Measurements from ENCODE around the gene CCDC137. TPM values are rescaled to one million over a fixed set of nuclear protein-coding genes. Genes with fewer than 3 reads are reported as not detected.

The CCDC137 gene
- total RNA-seq, 1 donor from 2014 or later = 22.4 TPM

DNA sequence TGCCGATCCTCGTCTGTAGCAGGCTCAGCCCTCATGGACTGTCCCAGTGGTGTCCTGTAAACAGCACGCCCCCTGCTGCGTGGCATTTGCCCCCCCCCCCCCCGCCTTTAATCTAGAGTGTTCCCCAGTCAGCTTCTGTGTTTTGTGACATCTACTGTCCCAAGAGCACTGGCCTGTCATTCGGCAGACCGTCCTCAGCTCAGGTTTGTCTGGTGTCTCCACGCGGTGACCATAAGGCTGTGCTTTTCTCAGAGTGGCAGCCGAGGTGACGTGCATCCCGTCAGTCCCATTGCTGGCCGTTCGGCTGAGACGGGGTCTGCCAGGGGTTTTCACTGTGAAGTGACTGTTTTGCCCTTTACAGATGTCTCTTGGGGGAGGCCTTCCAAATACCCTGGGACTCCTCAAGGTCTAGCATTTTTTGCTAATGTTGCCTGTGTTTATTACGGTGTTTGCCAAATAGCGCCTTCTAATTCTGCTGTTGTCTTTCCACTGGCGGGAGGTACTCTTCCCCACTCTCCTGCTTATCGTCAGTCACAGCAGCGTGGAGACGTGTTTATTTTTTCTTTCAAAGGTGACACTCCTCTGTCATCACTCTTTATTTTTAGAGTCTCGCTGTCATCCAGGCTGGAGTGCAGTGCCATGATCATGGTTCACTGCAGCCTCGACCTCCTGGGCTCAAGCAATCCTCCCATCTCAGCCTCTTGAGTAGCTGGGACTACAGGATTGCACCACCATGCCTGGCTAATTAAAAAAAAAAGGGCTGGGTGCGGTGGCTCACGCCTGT is 30.9 kb downstream of the CCDC137 start:
- Histone ChIP-seq H3K79me2 (ENCODE audit: low read depth) (peaks cover 45% of the 10 kb centered on the region), H3K9me3 (ENCODE audit: low read depth) (no peaks in the 10 kb centered on the region), H3K27ac (no peak overlapping the region), H3K4me1 (peaks cover 8% of the 10 kb centered on the region), H2AFZ (replicated peaks) (no peak overlapping the region), H3F3A (ENCODE audit: low read depth) (peaks cover 5% of the 10 kb centered on the region), H3K4me3 (no peak overlapping the region), H3K4me2 (no peak overlapping the region), H3K9ac (no peak overlapping the region), H3K27me3 (no peaks in the 10 kb centered on the region), H3K36me3 (no peaks in the 10 kb centered on the region), H4K20me1 (ENCODE audit: low read depth) (peaks cover 29% of the 10 kb centered on the region)
- Mint-ChIP-seq H3K9me3 (peaks cover 2% of the 10 kb centered on the region), H3K27ac (no peak overlapping the region), H3K4me3 (no peak overlapping the region), H3K36me3 (peaks cover 14% of the 10 kb centered on the region), H3K4me1 (peaks cover 11% of the 10 kb centered on the region), H3K27me3 (ENCODE audit: insufficient read depth, low read depth) (peaks cover 2% of the 10 kb centered on the region)
- no peak for DNase-seq (ENCODE audit: low spot score)
- TF ChIP-seq EZH2 (IDR thresholded peaks at IDR 0.05) = no peak
- no peak for TF ChIP-seq EZH2phosphoT487 (IDR thresholded peaks at IDR 0.05)
- TF ChIP-seq, protein P1, sequence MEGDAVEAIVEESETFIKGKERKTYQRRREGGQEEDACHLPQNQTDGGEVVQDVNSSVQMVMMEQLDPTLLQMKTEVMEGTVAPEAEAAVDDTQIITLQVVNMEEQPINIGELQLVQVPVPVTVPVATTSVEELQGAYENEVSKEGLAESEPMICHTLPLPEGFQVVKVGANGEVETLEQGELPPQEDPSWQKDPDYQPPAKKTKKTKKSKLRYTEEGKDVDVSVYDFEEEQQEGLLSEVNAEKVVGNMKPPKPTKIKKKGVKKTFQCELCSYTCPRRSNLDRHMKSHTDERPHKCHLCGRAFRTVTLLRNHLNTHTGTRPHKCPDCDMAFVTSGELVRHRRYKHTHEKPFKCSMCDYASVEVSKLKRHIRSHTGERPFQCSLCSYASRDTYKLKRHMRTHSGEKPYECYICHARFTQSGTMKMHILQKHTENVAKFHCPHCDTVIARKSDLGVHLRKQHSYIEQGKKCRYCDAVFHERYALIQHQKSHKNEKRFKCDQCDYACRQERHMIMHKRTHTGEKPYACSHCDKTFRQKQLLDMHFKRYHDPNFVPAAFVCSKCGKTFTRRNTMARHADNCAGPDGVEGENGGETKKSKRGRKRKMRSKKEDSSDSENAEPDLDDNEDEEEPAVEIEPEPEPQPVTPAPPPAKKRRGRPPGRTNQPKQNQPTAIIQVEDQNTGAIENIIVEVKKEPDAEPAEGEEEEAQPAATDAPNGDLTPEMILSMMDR (IDR thresholded peaks at IDR 0.05) = no peak

- Mint-ChIP-seq H3K36me3 (peaks cover 18% of the 10 kb centered on the region), H3K9me3 (peaks cover 2% of the 10 kb centered on the region), H3K4me1 (peaks cover 23% of the 10 kb centered on the region), H3K27me3 (ENCODE audit: insufficient read depth, low read depth) (peaks cover 7% of the 10 kb centered on the region), H3K27ac (no peak overlapping the region), H3K4me3 (peak overlapping the region; percentile 7)
- TF ChIP-seq EZH2phosphoT487 (IDR thresholded peaks at IDR 0.05) (no peak), EZH2 (IDR thresholded peaks at IDR 0.05) (no peak)
- TF ChIP-seq, protein P1 (IDR thresholded peaks at IDR 0.05) = no peak
- no peak overlapping the region for H3K4me3 ChIP-seq
- H2AFZ ChIP-seq (replicated peaks) = no peak overlapping the region
- H3K4me2 ChIP-seq = no peak overlapping the region
- H3K79me2 ChIP-seq (ENCODE audit: low read depth) = peaks cover 75% of the 10 kb centered on the region
- H3K27ac ChIP-seq = no peak overlapping the region
- H3K9ac ChIP-seq = no peak overlapping the region
- H3K4me1 ChIP-seq = peaks cover 14% of the 10 kb centered on the region
- no peak for DNase-seq (ENCODE audit: low spot score)
- no peaks in the 10 kb centered on the region for H3K36me3 ChIP-seq
- H4K20me1 ChIP-seq (ENCODE audit: low read depth) = peaks cover 36% of the 10 kb centered on the region
- H3K9me3 ChIP-seq (ENCODE audit: low read depth) = no peaks in the 10 kb centered on the region
- peaks cover 16% of the 10 kb centered on the region for H3F3A ChIP-seq (ENCODE audit: low read depth)
- no peaks in the 10 kb centered on the region for H3K27me3 ChIP-seq
Measured at GRCh38 chr17:81700353-81701287, 34.1 kb downstream of the CCDC137 start.

GRCh38 chr17:81701288-81702071 is 34.9 kb downstream of the CCDC137 start:
- Histone ChIP-seq H3K4me2 (peak overlapping the region; percentile 96), H3K9me3 (ENCODE audit: low read depth) (no peaks in the 10 kb centered on the region), H3K4me3 (peak overlapping the region; percentile 92), H3F3A (ENCODE audit: low read depth) (peaks cover 16% of the 10 kb centered on the region), H4K20me1 (ENCODE audit: low read depth) (peaks cover 36% of the 10 kb centered on the region), H3K27ac (no peak overlapping the region), H3K4me1 (peaks cover 14% of the 10 kb centered on the region), H3K79me2 (ENCODE audit: low read depth) (peaks cover 76% of the 10 kb centered on the region), H2AFZ (replicated peaks) (no peak overlapping the region), H3K27me3 (no peaks in the 10 kb centered on the region), H3K36me3 (no peaks in the 10 kb centered on the region), H3K9ac (no peak overlapping the region)
- H3K36me3 Mint-ChIP-seq = peaks cover 24% of the 10 kb centered on the region
- TF ChIP-seq, protein P1 (IDR thresholded peaks at IDR 0.05) = no peak
- TF ChIP-seq EZH2 (IDR thresholded peaks at IDR 0.05) (no peak), EZH2phosphoT487 (IDR thresholded peaks at IDR 0.05) (no peak)
- peak overlapping the region; percentile 96 for H3K4me3 Mint-ChIP-seq
- no peak for DNase-seq (ENCODE audit: low spot score)
- H3K4me1 Mint-ChIP-seq = peaks cover 23% of the 10 kb centered on the region
- peaks cover 2% of the 10 kb centered on the region for H3K9me3 Mint-ChIP-seq
- H3K27me3 Mint-ChIP-seq (ENCODE audit: insufficient read depth, low read depth) = peaks cover 7% of the 10 kb centered on the region
- no peak overlapping the region for H3K27ac Mint-ChIP-seq

Measured in neural progenitor cell (in vitro differentiated cells).